Cardiac fibroblast (primary cell): ENCODE data around the gene DDX20.
A peak's percentile ranks its signal among the peaks of the same experiment; 100 is the strongest.

Source experiments
- DNase-seq, 2 donors: peaks; one replicate each; pipeline versions ENCODE4 v3.0.0 to v3.0.0-alpha.2; 2010; ENCODE audit warnings: low read depth in 2 of 2
- H3K4me3 ChIP-seq, 2 donors: replicated peaks in 1 of 2; 1 replicate in 1 of 2; 2 replicates in 1 of 2; pipeline ENCODE4 v1.5.1; 2011; ENCODE audit warnings: low read depth in 2 of 2, low read length in 2 of 2, mild to moderate bottlenecking in 2 of 2, moderate library complexity in 1 of 2
- CTCF ChIP-seq: IDR thresholded peaks from one replicate; pipeline ENCODE4 v1.5.1; 2011; ENCODE audit warnings: low read depth, mild to moderate bottlenecking, low read length, inconsistent platforms

The DDX20 gene

GRCh38 chr1:111756124-111756513 is 418 bp downstream of the DDX20 start:
- no peak for TF ChIP-seq CTCF
- no peak for DNase-seq
- H3K4me3 ChIP-seq, result peak overlapping the region; percentile 83 to 87

- H3K4me3 ChIP-seq, result no peak overlapping the region
- TF ChIP-seq CTCF, result peak; percentile 23
- no peak for DNase-seq
Measured at GRCh38 chr1:111758373-111758772, 2.7 kb downstream of the DDX20 start.

- no peak for TF ChIP-seq CTCF
- no peak for DNase-seq
- H3K4me3 ChIP-seq, result no peak overlapping the region
Measured at GRCh38 chr1:111761717-111762116, 6.0 kb downstream of the DDX20 start.

GRCh38 chr1:111762332-111762731 is 6.6 kb downstream of the DDX20 start:
- H3K4me3 ChIP-seq, result no peak overlapping the region
- DNase-seq, result no peak
- no peak for TF ChIP-seq CTCF

- DNase-seq, result no peak
- no peak overlapping the region for H3K4me3 ChIP-seq
- no peak for TF ChIP-seq CTCF
Measured at GRCh38 chr1:111768023-111768422, 12.3 kb downstream of the DDX20 start.

- TF ChIP-seq CTCF, result no peak
- DNase-seq, result no peak
- H3K4me3 ChIP-seq, result no peak overlapping the region
Measured at GRCh38 chr1:111768625-111769024, 12.9 kb downstream of the DDX20 start.

- DNase-seq, result peak; percentile 85 to 86
- no peak overlapping the region for H3K4me3 ChIP-seq
- TF ChIP-seq CTCF, result peak; percentile 70
Measured at GRCh38 chr1:111769517-111770146, 13.9 kb downstream of the DDX20 start.
